ENCODE results near the gene CCT3.
"Not testable (repeated sequence)": the region's sequence is repeated elsewhere in the genome, so short reads cannot be mapped to it uniquely, and the experiment has no call there.

CCT3 gene

GRCh38 chr1:156338180-156338976 is at the start of gene CCT3, which contains the start of gene TSACC:
Gene CCT3, minus strand, starts transcription at chr1:156338292. Its CDS starts 108 bp downstream, at chr1:156338184.
Gene TSACC, plus strand, starts transcription at chr1:156338526. Its CDS starts 1,232 bp downstream, at chr1:156339758.
- DNase-seq = peak; percentile 99

GRCh38 chr1:156387870-156388173 is 49.7 kb upstream of the CCT3 start:
- no peak for DNase-seq

GRCh38 chr1:156386949-156387869 is 49.1 kb upstream of the CCT3 start:
- no peak for DNase-seq

GRCh38 chr1:156386134-156386901 is 48.2 kb upstream of the CCT3 start:
- no peak for DNase-seq

GRCh38 chr1:156385534-156386031 is 47.5 kb upstream of the CCT3 start:
- peak; percentile 16 for DNase-seq

GRCh38 chr1:156384658-156385057 is 46.6 kb upstream of the CCT3 start:
- DNase-seq = no peak

GRCh38 chr1:156384007-156384406 is 45.9 kb upstream of the CCT3 start:
- DNase-seq = no peak

- peak; percentile 24 for DNase-seq
These were observed 44.9 kb upstream of the CCT3 start for GRCh38 chr1:156383023-156383422.

- DNase-seq = no peak
These were observed 44.5 kb upstream of the CCT3 start for GRCh38 chr1:156382561-156382960.

- DNase-seq = peak; percentile 16
These were observed 41.5 kb upstream of the CCT3 start for GRCh38 chr1:156379420-156380165.

- DNase-seq = no peak
These were observed 40.5 kb upstream of the CCT3 start for GRCh38 chr1:156378557-156378956.

- no peak for DNase-seq
These were observed 39.1 kb upstream of the CCT3 start for GRCh38 chr1:156376958-156377919.

- DNase-seq = peak; percentile 46
These were observed 38.1 kb upstream of the CCT3 start for GRCh38 chr1:156376146-156376545.

GRCh38 chr1:156373546-156373945 is 35.5 kb upstream of the CCT3 start:
- DNase-seq = no peak

- DNase-seq = no peak
These were observed 34.8 kb upstream of the CCT3 start for GRCh38 chr1:156372876-156373275.

GRCh38 chr1:156372265-156372586 is 34.1 kb upstream of the CCT3 start:
- no peak for DNase-seq

- peak; percentile 37 for DNase-seq
These were observed 33.6 kb upstream of the CCT3 start for GRCh38 chr1:156371553-156372264.

GRCh38 chr1:156369685-156370286 is 31.7 kb upstream of the CCT3 start:
- not testable (repeated sequence) for DNase-seq

- no peak for DNase-seq
These were observed 31.0 kb upstream of the CCT3 start, which contains the start of gene RHBG for GRCh38 chr1:156368889-156369684. Gene RHBG, plus strand, starts transcription at chr1:156369211. Its CDS starts 39 bp downstream, at chr1:156369250.
